ENCODE results near the gene CAMK2D.
"Not testable (repeated sequence)": the region's sequence is repeated elsewhere in the genome, so short reads cannot be mapped to it uniquely, and the experiment has no call there.

CAMK2D gene

GRCh38 chr4:113695328-113696169 is 66.0 kb downstream of the CAMK2D start:
- FAIRE-seq: peak; percentile 61

GRCh38 chr4:113694008-113694407 is 67.5 kb downstream of the CAMK2D start:
- TF ChIP-seq PAX5 (IDR thresholded peaks at IDR 0.05; ENCODE audit: insufficient read depth, low read length, severe bottlenecking) (no peak), POU2F2 (IDR thresholded peaks at IDR 0.05; ENCODE audit: low read depth, low read length) (no peak), POLR2AphosphoS5 (IDR thresholded peaks at IDR 0.05; ENCODE audit: low read depth, low read length) (no peak), SPI1 (IDR thresholded peaks at IDR 0.05; ENCODE audit: low read depth, low read length) (no peak), TAF1 (IDR thresholded peaks at IDR 0.05; ENCODE audit: low read depth, low read length) (no peak), POLR2A (IDR thresholded peaks at IDR 0.05; ENCODE audit: low read depth, low read length) (no peak)
- no peak for DNase-seq (ENCODE audit: insufficient read length, low spot score)
- no peak for FAIRE-seq

More at GRCh38 chr4:113695328-113696169, 66.0 kb downstream of the CAMK2D start:
- no peak for DNase-seq (ENCODE audit: insufficient read length, low spot score)
- no peak for TF ChIP-seq PAX5 (IDR thresholded peaks at IDR 0.05; ENCODE audit: insufficient read depth, low read length, severe bottlenecking)
- no peak for TF ChIP-seq POLR2AphosphoS5 (IDR thresholded peaks at IDR 0.05; ENCODE audit: low read depth, low read length)

DNA sequence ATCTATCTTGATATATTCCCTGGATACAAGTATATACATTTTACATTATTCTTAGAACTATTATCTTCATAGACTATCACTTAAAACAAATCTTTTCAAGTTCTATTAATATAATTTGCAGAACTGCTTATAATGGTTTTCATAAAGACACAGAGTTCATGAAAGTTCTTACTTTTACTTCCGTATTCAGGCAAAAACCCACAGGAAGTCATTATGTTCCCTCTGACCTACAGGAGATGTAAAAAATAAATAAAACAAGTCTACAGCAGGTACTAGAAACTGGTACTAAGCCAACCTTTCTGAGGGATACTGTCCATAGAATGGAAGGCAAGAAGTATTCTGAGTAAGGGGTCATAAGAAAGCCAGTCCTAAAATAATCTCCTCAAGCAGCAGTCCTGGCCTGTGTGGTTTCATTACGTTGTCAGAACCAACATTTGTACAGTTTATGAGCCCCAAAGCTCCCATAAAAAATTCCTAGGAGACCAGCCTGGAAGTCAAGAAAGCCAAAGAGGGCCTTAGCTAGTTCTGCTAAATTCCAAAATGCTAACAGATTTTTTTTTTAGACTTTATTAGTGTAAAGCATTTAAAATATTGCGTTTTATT is 68.6 kb downstream of the CAMK2D start:
- DNase-seq (ENCODE audit: insufficient read length, low spot score) (no peak), FAIRE-seq (peak; percentile 64)
- peak; percentile 22; the same call in 1 of the 2 replicates for TF ChIP-seq SPI1 (IDR thresholded peaks at IDR 0.05; ENCODE audit: low read depth, low read length)
- TF ChIP-seq TAF1 (IDR thresholded peaks at IDR 0.05; ENCODE audit: low read depth, low read length): no peak

GRCh38 chr4:113691676-113692075 is 69.9 kb downstream of the CAMK2D start:
- DNase-seq (ENCODE audit: insufficient read length, low spot score) (no peak), FAIRE-seq (no peak)
- no peak for TF ChIP-seq POLR2AphosphoS5 (IDR thresholded peaks at IDR 0.05; ENCODE audit: low read depth, low read length)
- no peak for TF ChIP-seq TAF1 (IDR thresholded peaks at IDR 0.05; ENCODE audit: low read depth, low read length)
- TF ChIP-seq PAX5 (IDR thresholded peaks at IDR 0.05; ENCODE audit: insufficient read depth, low read length, severe bottlenecking): no peak
- TF ChIP-seq POU2F2 (IDR thresholded peaks at IDR 0.05; ENCODE audit: low read depth, low read length): no peak
- no peak for TF ChIP-seq POLR2A (IDR thresholded peaks at IDR 0.05; ENCODE audit: low read depth, low read length)
- TF ChIP-seq SPI1 (IDR thresholded peaks at IDR 0.05; ENCODE audit: low read depth, low read length): no peak

GRCh38 chr4:113689394-113689793 is 72.1 kb downstream of the CAMK2D start:
- TF ChIP-seq POLR2A (IDR thresholded peaks at IDR 0.05; ENCODE audit: low read depth, low read length) (no peak), SPI1 (IDR thresholded peaks at IDR 0.05; ENCODE audit: low read depth, low read length) (peak; percentile 67)
- DNase-seq (ENCODE audit: insufficient read length, low spot score) (no peak), FAIRE-seq (no peak)

GRCh38 chr4:113687067-113687718 is 74.3 kb downstream of the CAMK2D start:
- DNase-seq (ENCODE audit: insufficient read length, low spot score) (no peak), FAIRE-seq (peak; percentile 76)
- TF ChIP-seq SPI1 (IDR thresholded peaks at IDR 0.05; ENCODE audit: low read depth, low read length) (no peak), TAF1 (IDR thresholded peaks at IDR 0.05; ENCODE audit: low read depth, low read length) (no peak), PAX5 (IDR thresholded peaks at IDR 0.05; ENCODE audit: insufficient read depth, low read length, severe bottlenecking) (no peak), POLR2AphosphoS5 (IDR thresholded peaks at IDR 0.05; ENCODE audit: low read depth, low read length) (no peak), POLR2A (IDR thresholded peaks at IDR 0.05; ENCODE audit: low read depth, low read length) (no peak), POU2F2 (IDR thresholded peaks at IDR 0.05; ENCODE audit: low read depth, low read length) (no peak)

GRCh38 chr4:113685157-113685556 is 76.4 kb downstream of the CAMK2D start:
- DNase-seq (ENCODE audit: insufficient read length, low spot score); FAIRE-seq: not testable (repeated sequence)

DNA sequence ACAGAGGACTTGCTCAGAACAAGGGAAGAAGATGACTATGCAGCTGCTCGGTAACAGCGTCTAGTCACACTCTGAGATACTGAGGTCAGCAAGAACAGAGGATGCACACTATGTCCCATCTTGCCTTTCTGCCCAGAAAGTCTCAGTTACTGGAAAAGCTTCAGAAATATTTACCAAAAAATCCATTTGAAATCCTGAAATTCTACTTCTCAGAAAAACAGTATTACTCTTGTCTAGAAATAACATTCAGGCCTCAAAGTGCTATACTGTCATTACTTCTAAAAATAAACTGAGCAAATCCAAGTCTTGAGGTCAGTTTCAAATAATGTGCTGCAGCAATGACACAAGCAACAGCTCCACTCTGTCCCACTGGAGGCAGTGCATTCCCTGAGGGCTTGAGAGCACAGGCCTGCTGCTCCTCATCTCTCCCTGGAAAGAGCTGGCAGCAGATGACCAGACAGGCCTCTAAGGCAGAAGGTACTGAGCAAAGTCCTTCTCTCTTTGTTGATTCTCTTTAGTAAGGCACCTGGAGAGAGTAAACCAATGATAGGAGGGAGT is 76.9 kb downstream of the CAMK2D start:
- no peak for TF ChIP-seq POU2F2 (IDR thresholded peaks at IDR 0.05; ENCODE audit: low read depth, low read length)
- TF ChIP-seq SPI1 (IDR thresholded peaks at IDR 0.05; ENCODE audit: low read depth, low read length): no peak
- no peak for TF ChIP-seq POLR2AphosphoS5 (IDR thresholded peaks at IDR 0.05; ENCODE audit: low read depth, low read length)
- TF ChIP-seq POLR2A (IDR thresholded peaks at IDR 0.05; ENCODE audit: low read depth, low read length): no peak
- TF ChIP-seq TAF1 (IDR thresholded peaks at IDR 0.05; ENCODE audit: low read depth, low read length): no peak
- no peak for TF ChIP-seq PAX5 (IDR thresholded peaks at IDR 0.05; ENCODE audit: insufficient read depth, low read length, severe bottlenecking)
- no peak for DNase-seq (ENCODE audit: insufficient read length, low spot score)
- FAIRE-seq: peak; percentile 48

GRCh38 chr4:113682730-113683537 is 78.6 kb downstream of the CAMK2D start:
- TF ChIP-seq POLR2AphosphoS5 (IDR thresholded peaks at IDR 0.05; ENCODE audit: low read depth, low read length): no peak; the same call in 1 of the 2 replicates
- TF ChIP-seq SPI1 (IDR thresholded peaks at IDR 0.05; ENCODE audit: low read depth, low read length): 0 out of 2 replicates have a peak, but pooled peaks have one; percentile 27
- TF ChIP-seq TAF1 (IDR thresholded peaks at IDR 0.05; ENCODE audit: low read depth, low read length): no peak
- TF ChIP-seq POU2F2 (IDR thresholded peaks at IDR 0.05; ENCODE audit: low read depth, low read length): peak; percentile 86
- TF ChIP-seq PAX5 (IDR thresholded peaks at IDR 0.05; ENCODE audit: insufficient read depth, low read length, severe bottlenecking): peak; percentile 82
- no peak for TF ChIP-seq POLR2A (IDR thresholded peaks at IDR 0.05; ENCODE audit: low read depth, low read length)
- FAIRE-seq (peak; percentile 98), DNase-seq (ENCODE audit: insufficient read length, low spot score) (peak; percentile 3)
